Heart left ventricle (tissue), 16 donors: ENCODE results near the gene GRM8. TPM values are rescaled to one million over a fixed set of nuclear protein-coding genes. Genes with fewer than 3 reads are reported as not detected.

Experiments
- ATAC-seq, 4 donors: fragments of 200-7000 bp; cut with Tn5 transposase; one replicate each; pipeline ENCODE4 v1.9.1; 2020 to 2022; ENCODE audit warnings: moderate library complexity in 4 of 4, mild to moderate bottlenecking in 3 of 4, moderate number of reproducible peaks in 1 of 4
- DNase-seq, 5 donors: peaks; one replicate each; pipeline ENCODE4 v3.0.0-alpha.2; 2020
- H3K27ac ChIP-seq, 12 donors: fragments of 200-600 bp; sonication (generic) in 4 of 12; one replicate each; pipeline versions ENCODE4 v1.5.0 to v1.8.0; 2016 to 2022; ENCODE audit warnings: mild to moderate bottlenecking in 2 of 12
- H3K27me3 ChIP-seq, 9 donors: fragments of 200-600 bp; sonication (generic) in 2 of 9; one replicate each; pipeline versions ENCODE4 v1.5.1 to v1.8.0; 2016 to 2022; ENCODE audit warnings: mild to moderate bottlenecking in 3 of 9
- H3K36me3 ChIP-seq, 9 donors: fragments of 200-600 bp; sonication (generic) in 2 of 9; one replicate each; pipeline versions ENCODE4 v1.5.0 to v1.8.0; 2018 to 2022; ENCODE audit warnings: mild to moderate bottlenecking in 2 of 9
- H3K4me1 ChIP-seq, 12 donors: fragments of 200-600 bp; sonication (generic) in 4 of 12; one replicate each; pipeline versions ENCODE4 v1.5.0 to v1.8.0; 2016 to 2022; ENCODE audit warnings: mild to moderate bottlenecking in 3 of 12
- H3K4me3 ChIP-seq, 12 donors: fragments of 200-600 bp; sonication (generic) in 4 of 12; one replicate each; pipeline versions ENCODE4 v1.5.0 to v1.8.0; 2017 to 2022; ENCODE audit warnings: mild to moderate bottlenecking in 9 of 12, moderate library complexity in 4 of 12
- H3K9me3 ChIP-seq, 12 donors: fragments of 200-600 bp; sonication (generic) in 4 of 12; one replicate each; pipeline versions ENCODE4 v1.5.0 to v1.8.0; 2016 to 2022; ENCODE audit warnings: mild to moderate bottlenecking in 1 of 12
- CTCF ChIP-seq, 12 donors: fragments of 200-600 bp; sonication (generic) in 4 of 12; IDR thresholded peaks; one replicate each; pipeline versions ENCODE4 v1.5.0 to v1.8.0; 2018 to 2022; ENCODE audit warnings: antibody characterized with exemption in 12 of 12, mild to moderate bottlenecking in 5 of 12
- POLR2A ChIP-seq, 2 donors: fragments of 450-650 bp; IDR thresholded peaks; one replicate each; pipeline ENCODE4 v1.6.1; 2017; ENCODE audit warnings: antibody characterized with exemption in 2 of 2, mild to moderate bottlenecking in 2 of 2, moderate library complexity in 2 of 2
- WGBS, 4 donors: extraction: QIAGEN DNeasy Blood & Tissue Kit in 2 of 4; methylation state at CpG; one replicate each; pipeline versions ENCODE4 v1.1.5 to v1.1.7; 2013 to 2018; 5-methylcytosine and 5-hydroxymethylcytosine counted together
- intact Hi-C, 10 donors: fragments of 100-400 bp; cut with DNase I; formaldehyde crosslinking; loops; one replicate each; pipeline versions ENCODE4 v1.11.1 to v1.14.2; 2022
- polyA plus RNA-seq, 2 donors: library from polyadenylated mRNA; stranded (reverse); fragments of 200-250 nt; gene quantifications; one replicate each; pipeline ENCODE4 v1.2.3, GENCODE V29; 2013
- total RNA-seq, 9 donors: library from RNA; depleted of rRNA in 2 of 9; stranded (reverse); fragments of >200 nt in 2 of 9; fragmentation: NEBNext Ultra II Directional in 3 of 9; extraction: Animal tissue kit (Norgen Biotek cat#: 25700) in 3 of 9; gene quantifications; one replicate each; pipeline versions ENCODE4 v1.1.0 to v1.2.4, GENCODE V29; 2016 to 2023
- donor health status: ischemic (EF 13 %, LVEDD 7.1; RV severe dilation, severe dysfunction).
- donor health status: healthy with polysubstance abuse.
- donor health status: DM: no; HTN: yes; CAD: no.
- donor health status: DM: no; HTN: no; CAD: no.
- donor health status: ischemic (EF 25% LVEDD 6.9; RV normal size, moderate dysfunction).
- donor health status: ischemic (EF 25% LVEDD 5.7; RV mildly dilated, moderate dysfunction).
- donor health status: healthy.
- donor health status: DM: yes; HTN: yes; CAD: no.
- donor health status: ischemic (EF 35%, LVEDD 5.7; RV mildly dilated, moderate dysfunction).
- donor health status: nonischemic (EF 11% LVEDD 7.7; RV severe dilation, severe dysfunction).
- donor health status: DM: yes; HTN: yes; CAD: no.
- donor health status: PGD.
- donor health status: ischemic (EF 29% LVEDD 5.4; RV normal size, mild dysfunction).
- donor health status: nonischemic (EF 23%, LVEDD 6.1; RV moderate dilation, normal function).

Gene GRM8
- total and polyA plus RNA-seq, 11 donors: 0.21 to 0.75 (median 0.32) TPM; not detected in 5

- no peak overlapping the region for H3K27ac ChIP-seq
- H3K9me3 ChIP-seq: peaks cover 0 to 2% (median 0%) of the 10 kb centered on the region in 12 donors
- 86 to 92% (median 89%) methylated on average over 1 of the region's 1 CpG for WGBS, 4 donors
- ATAC-seq (no peak), DNase-seq (no peak)
- intact Hi-C loops: no loop called here
- no peak overlapping the region for H3K4me3 ChIP-seq
- no peaks in the 10 kb centered on the region for H3K36me3 ChIP-seq
- TF ChIP-seq POLR2A (IDR thresholded peaks at IDR 0.05): no peak
- TF ChIP-seq CTCF (IDR thresholded peaks at IDR 0.05): no peak
- no peaks in the 10 kb centered on the region for H3K27me3 ChIP-seq
- H3K4me1 ChIP-seq: no peaks in the 10 kb centered on the region
Observed at GRCh38 chr7:126570845-126571244, 681.9 kb downstream of the GRM8 start.

GRCh38 chr7:126569402-126569801 is 683.3 kb downstream of the GRM8 start:
- WGBS, 4 donors: 52 to 64% (median 55%) methylated on average over 3 of the region's 3 CpGs
- intact Hi-C loops: no loop called here
- DNase-seq (no peak), ATAC-seq (no peak)
- H3K4me1 ChIP-seq: no peaks in the 10 kb centered on the region
- TF ChIP-seq POLR2A (IDR thresholded peaks at IDR 0.05) (no peak), CTCF (IDR thresholded peaks at IDR 0.05) (no peak)
- H3K27ac ChIP-seq: no peak overlapping the region
- H3K36me3 ChIP-seq: no peaks in the 10 kb centered on the region
- H3K4me3 ChIP-seq: no peak overlapping the region
- peaks cover 0 to 10% (median 0%) of the 10 kb centered on the region in 12 donors for H3K9me3 ChIP-seq
- no peaks in the 10 kb centered on the region for H3K27me3 ChIP-seq

DNA sequence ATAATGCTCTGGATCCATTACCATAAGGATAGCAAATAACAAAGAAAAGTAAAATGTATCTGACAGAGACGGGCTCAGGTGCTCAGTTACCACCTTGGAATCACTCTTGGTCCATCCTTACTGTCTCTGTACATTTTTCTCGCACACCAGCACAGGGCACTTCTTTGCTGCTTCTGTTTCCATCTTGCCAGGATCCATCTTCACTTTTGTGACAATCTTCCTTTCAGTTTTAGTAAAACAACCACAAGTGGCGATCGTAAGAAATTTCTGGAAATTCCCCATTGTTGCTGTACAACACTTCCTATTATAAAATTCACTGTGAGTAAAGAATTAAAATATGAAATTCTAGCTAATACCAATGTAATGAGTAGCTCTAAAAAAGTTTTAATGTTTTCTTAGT is 695.5 kb downstream of the GRM8 start:
- Histone ChIP-seq H3K9me3 (no peaks in the 10 kb centered on the region), H3K27ac (no peak overlapping the region), H3K36me3 (no peaks in the 10 kb centered on the region), H3K4me3 (no peak overlapping the region), H3K27me3 (no peaks in the 10 kb centered on the region), H3K4me1 (no peaks in the 10 kb centered on the region)
- intact Hi-C loops: no loop called here
- WGBS, 4 donors: 64 to 82% (median 73%) methylated on average over 4 of the region's 4 CpGs
- TF ChIP-seq POLR2A (IDR thresholded peaks at IDR 0.05): no peak
- no peak for TF ChIP-seq CTCF (IDR thresholded peaks at IDR 0.05)
- DNase-seq: no peak
- no peak for ATAC-seq

DNA sequence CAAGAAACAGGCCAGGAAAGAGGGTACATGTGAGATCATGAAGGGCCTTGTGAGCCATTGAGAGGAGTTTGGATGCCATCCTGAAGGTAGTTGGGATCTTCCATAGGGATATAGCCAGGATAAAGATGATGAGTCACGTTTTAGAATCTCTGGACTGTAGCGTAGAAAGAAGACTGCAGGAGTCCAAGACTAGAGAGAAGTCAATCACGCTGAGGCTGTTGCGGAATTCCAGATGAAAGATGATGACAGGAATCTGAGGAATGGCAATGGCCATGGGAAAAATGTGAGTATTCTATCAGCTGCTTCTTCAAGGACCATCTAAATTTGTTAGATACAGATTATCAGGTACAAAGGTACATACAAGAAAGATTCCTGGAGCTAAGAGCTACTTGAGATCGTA is 711.3 kb downstream of the GRM8 start:
- intact Hi-C loops: no loop called here
- H3K27ac ChIP-seq: no peak overlapping the region
- ATAC-seq (no peak), DNase-seq (no peak)
- H3K36me3 ChIP-seq: no peaks in the 10 kb centered on the region
- no peak overlapping the region for H3K4me3 ChIP-seq
- WGBS, 4 donors: 63 to 72% (median 68%) methylated on average over 5 of the region's 5 CpGs
- no peaks in the 10 kb centered on the region for H3K4me1 ChIP-seq
- no peak for TF ChIP-seq CTCF (IDR thresholded peaks at IDR 0.05)
- H3K27me3 ChIP-seq: no peaks in the 10 kb centered on the region
- H3K9me3 ChIP-seq: no peaks in the 10 kb centered on the region
